GM11168 (cell line): ENCODE results near the gene CFAP74.

Experiments
- in situ Hi-C: fragments of 300-500 bp; cut with MboI; formaldehyde crosslinking; loops from one replicate; pipeline ENCODE4 v1.12.0; 2022; ENCODE audit warnings: low sequenced_read_pairs; ENCODE audit not compliant: unreplicated experiment

The CFAP74 gene

GRCh38 chr1:1906185-1907097 lies 97.1 kb downstream of the CFAP74 start:
- in situ Hi-C loops, result no loop called here

- in situ Hi-C loops, result no loop called here
Measured at GRCh38 chr1:1903224-1903623, 100.4 kb downstream of the CFAP74 start.

- in situ Hi-C loops, result no loop called here
Measured at GRCh38 chr1:1901641-1902294, 101.8 kb downstream of the CFAP74 start.

- in situ Hi-C loops, result no loop called here
Measured at GRCh38 chr1:1900883-1901640, 102.5 kb downstream of the CFAP74 start.

GRCh38 chr1:1899967-1900327 lies 103.6 kb downstream of the CFAP74 start:
- in situ Hi-C loops, result no loop called here

- in situ Hi-C loops, result no loop called here
Measured at GRCh38 chr1:1899266-1899966, 104.2 kb downstream of the CFAP74 start.

GRCh38 chr1:1898246-1898933 lies 105.2 kb downstream of the CFAP74 start:
- in situ Hi-C loops, result no loop called here

GRCh38 chr1:1895456-1896336 lies 107.9 kb downstream of the CFAP74 start:
- in situ Hi-C loops, result no loop called here

GRCh38 chr1:1895060-1895418 lies 108.5 kb downstream of the CFAP74 start:
- in situ Hi-C loops, result no loop called here

GRCh38 chr1:1894354-1895059 lies 109.1 kb downstream of the CFAP74 start:
- in situ Hi-C loops, result no loop called here

GRCh38 chr1:1893997-1894353 lies 109.6 kb downstream of the CFAP74 start:
- in situ Hi-C loops, result no loop called here

- in situ Hi-C loops, result no loop called here
Measured at GRCh38 chr1:1893291-1893985, 110.1 kb downstream of the CFAP74 start.

- in situ Hi-C loops, result no loop called here
Measured at GRCh38 chr1:1892763-1893120, 110.8 kb downstream of the CFAP74 start.

- in situ Hi-C loops, result no loop called here
Measured at GRCh38 chr1:1892079-1892762, 111.4 kb downstream of the CFAP74 start.

- in situ Hi-C loops, result no loop called here
Measured at GRCh38 chr1:1891349-1892078, 112.1 kb downstream of the CFAP74 start.

- in situ Hi-C loops, result no loop called here
Measured at GRCh38 chr1:1890506-1891348, 112.9 kb downstream of the CFAP74 start, which contains the start of gene GNB1. Gene GNB1, minus strand, starts transcription at chr1:1891087. Its CDS starts 65,634 bp downstream, at chr1:1825453.
